Tibial nerve (tissue), 4 donors: Measurements from ENCODE around the gene SLC10A3.

Source experiments
- EP300 ChIP-seq, 2 donors: sonication (generic); formaldehyde crosslinking; IDR thresholded peaks; one replicate each; pipeline ENCODE4 v1.6.1; 2017; ENCODE audit warnings: antibody characterized with exemption in 2 of 2, mild to moderate bottlenecking in 1 of 2
- POLR2A ChIP-seq, 2 donors: fragments of 450-650 bp; IDR thresholded peaks; one replicate each; pipeline ENCODE4 v1.6.1; 2017; ENCODE audit warnings: antibody characterized with exemption in 2 of 2, mild to moderate bottlenecking in 2 of 2, moderate library complexity in 2 of 2
- TF ChIP-seq, protein P1 (sequence below), 5 experiments: fragments of 200-600 bp in 3 of 5; fragments of 450-650 bp in 2 of 5; sonication (generic) in 3 of 5; IDR thresholded peaks; one replicate each; pipeline ENCODE4 v1.5.1; 2016 to 2019; ENCODE audit warnings: antibody characterized with exemption in 5 of 5, mild to moderate bottlenecking in 3 of 5, moderate library complexity in 2 of 5

DNA sequence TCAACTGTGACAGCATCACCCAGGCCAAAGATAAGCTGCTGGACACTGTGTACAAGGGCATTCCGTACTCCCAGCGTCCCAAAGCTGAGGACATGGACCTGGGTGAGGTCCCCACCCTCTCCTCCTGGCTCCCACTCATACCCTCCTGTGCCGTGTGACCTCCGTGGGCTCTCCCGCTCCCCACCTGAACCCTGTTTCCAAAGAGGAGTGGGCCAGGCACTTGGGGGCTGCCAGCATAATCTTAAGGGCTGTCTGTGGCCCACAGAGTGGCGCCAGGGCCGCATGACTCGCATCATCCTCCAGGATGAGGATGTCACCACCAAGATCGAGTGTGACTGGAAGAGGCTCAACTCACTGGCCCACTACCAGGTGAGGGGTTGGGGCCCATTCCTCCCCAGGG lies 21.3 kb downstream of the SLC10A3 start:
- TF ChIP-seq, protein P1, sequence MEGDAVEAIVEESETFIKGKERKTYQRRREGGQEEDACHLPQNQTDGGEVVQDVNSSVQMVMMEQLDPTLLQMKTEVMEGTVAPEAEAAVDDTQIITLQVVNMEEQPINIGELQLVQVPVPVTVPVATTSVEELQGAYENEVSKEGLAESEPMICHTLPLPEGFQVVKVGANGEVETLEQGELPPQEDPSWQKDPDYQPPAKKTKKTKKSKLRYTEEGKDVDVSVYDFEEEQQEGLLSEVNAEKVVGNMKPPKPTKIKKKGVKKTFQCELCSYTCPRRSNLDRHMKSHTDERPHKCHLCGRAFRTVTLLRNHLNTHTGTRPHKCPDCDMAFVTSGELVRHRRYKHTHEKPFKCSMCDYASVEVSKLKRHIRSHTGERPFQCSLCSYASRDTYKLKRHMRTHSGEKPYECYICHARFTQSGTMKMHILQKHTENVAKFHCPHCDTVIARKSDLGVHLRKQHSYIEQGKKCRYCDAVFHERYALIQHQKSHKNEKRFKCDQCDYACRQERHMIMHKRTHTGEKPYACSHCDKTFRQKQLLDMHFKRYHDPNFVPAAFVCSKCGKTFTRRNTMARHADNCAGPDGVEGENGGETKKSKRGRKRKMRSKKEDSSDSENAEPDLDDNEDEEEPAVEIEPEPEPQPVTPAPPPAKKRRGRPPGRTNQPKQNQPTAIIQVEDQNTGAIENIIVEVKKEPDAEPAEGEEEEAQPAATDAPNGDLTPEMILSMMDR (IDR thresholded peaks at IDR 0.05), result no peak
- TF ChIP-seq POLR2A (IDR thresholded peaks at IDR 0.05), result no peak
- no peak for TF ChIP-seq EP300 (IDR thresholded peaks at IDR 0.05)
